Esophagus muscularis mucosa (tissue), 4 donors: ENCODE results near the gene KLHDC4. TPM values are rescaled to one million over a fixed set of nuclear protein-coding genes. Genes with fewer than 3 reads are reported as not detected.
"Not testable (repeated sequence)": the region's sequence is repeated elsewhere in the genome, so short reads cannot be mapped to it uniquely, and the experiment has no call there.

Experiments used
- DNase-seq: peaks from one replicate; pipeline ENCODE4 v3.0.0-alpha.2; 2017; ENCODE audit errors: extremely low spot score
- H3K27ac ChIP-seq, 4 donors: fragments of 200-600 bp; sonication (generic); replicated peaks in 1 of 4; 1 replicate in 3 of 4; 2 replicates in 1 of 4; pipeline ENCODE4 v1.5.1; 2016 to 2019; ENCODE audit warnings: mild to moderate bottlenecking in 1 of 4
- H3K27me3 ChIP-seq, 4 donors: fragments of 200-600 bp; sonication (generic); one replicate each; pipeline versions ENCODE4 v1.5.1 to v1.6.0; 2016 to 2019
- H3K36me3 ChIP-seq, 4 donors: fragments of 200-600 bp; sonication (generic); one replicate each; pipeline ENCODE4 v1.5.1; 2016 to 2019
- H3K4me1 ChIP-seq, 4 donors: fragments of 200-600 bp; sonication (generic); one replicate each; pipeline ENCODE4 v1.5.1; 2016 to 2019
- H3K4me3 ChIP-seq, 4 donors: fragments of 200-600 bp; sonication (generic); 1 replicate in 2 of 4; 2 replicates in 2 of 4; pipeline ENCODE4 v1.5.1; 2016 to 2019; ENCODE audit warnings: mild to moderate bottlenecking in 4 of 4, moderate library complexity in 1 of 4
- H3K9me3 ChIP-seq, 4 donors: fragments of 200-600 bp; sonication (generic); 1 replicate in 3 of 4; 2 replicates in 1 of 4; pipeline ENCODE4 v1.5.1; 2016 to 2019
- CTCF ChIP-seq, 3 experiments: fragments of 200-600 bp in 2 of 3; fragments of 450-650 bp in 1 of 3; sonication (generic) in 2 of 3; IDR thresholded peaks; one replicate each; pipeline ENCODE4 v1.5.1; 2017 to 2019; ENCODE audit warnings: antibody characterized with exemption in 3 of 3, mild to moderate bottlenecking in 2 of 3, moderate library complexity in 1 of 3
- EP300 ChIP-seq: sonication (generic); formaldehyde crosslinking; IDR thresholded peaks from one replicate; pipeline ENCODE4 v1.6.1; 2017; ENCODE audit warnings: antibody characterized with exemption
- POLR2A ChIP-seq: fragments of 450-650 bp; IDR thresholded peaks from one replicate; pipeline ENCODE4 v1.6.1; 2017; ENCODE audit warnings: antibody characterized with exemption, moderate library complexity, mild to moderate bottlenecking, low read depth
- POLR2AphosphoS5 ChIP-seq, 2 donors: sonication (generic); formaldehyde crosslinking; IDR thresholded peaks; one replicate each; pipeline ENCODE4 v1.6.1; 2017; ENCODE audit warnings: antibody characterized with exemption in 2 of 2
- WGBS: methylation state at CpG from one replicate; pipeline ENCODE4 v1.1.5; 2018; 5-methylcytosine and 5-hydroxymethylcytosine counted together
- intact Hi-C: fragments of 100-400 bp; cut with DNase I; formaldehyde crosslinking; loops from one replicate; pipeline ENCODE4 v1.15.1; 2023
- total RNA-seq, 4 donors: library from RNA; depleted of rRNA; stranded (reverse); fragments of >200 nt; gene quantifications; one replicate each; pipeline versions ENCODE4 v1.1.0 to v1.2.1, GENCODE V29; 2016

The KLHDC4 gene
- total RNA-seq, result 10 to 100 TPM; 22.2 to 41.5 (median 31.4) TPM

GRCh38 chr16:87765776-87766484, at the start of gene KLHDC4:
KLHDC4 (minus strand) TSS chr16:87765986; CDS start chr16:87765890, 96 bp downstream.
- no peaks in the 10 kb centered on the region for H3K9me3 ChIP-seq
- no peaks in the 10 kb centered on the region for H3K27me3 ChIP-seq
- H3K4me1 ChIP-seq, result peaks cover 12 to 26% (median 24%) of the 10 kb centered on the region in 4 donors
- peak; percentile 97 for DNase-seq
- H3K4me3 ChIP-seq, result peak within 1 kb of the TSS; percentile 86 to 98 (median 96)
- intact Hi-C loops, result no loop called here
- WGBS, result under 1% methylated on average over 29 of the region's 60 CpGs
- peaks cover 11 to 33% (median 26%) of the 10 kb centered on the region in 4 donors for H3K36me3 ChIP-seq
- TF ChIP-seq POLR2AphosphoS5 (IDR thresholded peaks at IDR 0.05) (peak; percentile 91 to 93), EP300 (no peak), CTCF (IDR thresholded peaks at IDR 0.05) (peak in 1 of 3 experiments; percentile 26), POLR2A (peak; percentile 41)
- H3K27ac ChIP-seq, result peak within 1 kb of the TSS; percentile 86 to 94 (median 89)

GRCh38 chr16:87815567-87815966, 49.8 kb upstream of the KLHDC4 start:
- Histone ChIP-seq H3K4me1 (no peaks in the 10 kb centered on the region), H3K27ac (no peak overlapping the region), H3K9me3 (peaks cover 0 to 27% (median 24%) of the 10 kb centered on the region in 4 donors), H3K36me3 (no peaks in the 10 kb centered on the region), H3K4me3 (no peak overlapping the region), H3K27me3 (peaks cover 0 to 6% (median 0%) of the 10 kb centered on the region in 4 donors)
- DNase-seq, result no peak
- no peak for TF ChIP-seq EP300
- no peak for TF ChIP-seq POLR2A
- TF ChIP-seq POLR2AphosphoS5 (IDR thresholded peaks at IDR 0.05), result no peak
- no peak for TF ChIP-seq CTCF (IDR thresholded peaks at IDR 0.05)
- intact Hi-C loops, result no loop called here
- 68% methylated on average over 4 of the region's 5 CpGs for WGBS

GRCh38 chr16:87812200-87812656, 46.4 kb upstream of the KLHDC4 start:
- TF ChIP-seq CTCF (IDR thresholded peaks at IDR 0.05) (no peak), EP300 (no peak), POLR2AphosphoS5 (IDR thresholded peaks at IDR 0.05) (no peak), POLR2A (no peak)
- Histone ChIP-seq H3K27ac (no peak overlapping the region), H3K4me3 (no peak overlapping the region), H3K27me3 (peaks cover 0 to 25% (median 0%) of the 10 kb centered on the region in 4 donors), H3K9me3 (peaks cover 0 to 12% (median 11%) of the 10 kb centered on the region in 4 donors), H3K36me3 (no peaks in the 10 kb centered on the region), H3K4me1 (peaks cover 1 to 3% (median 1%) of the 10 kb centered on the region in 4 donors)
- intact Hi-C loops, result no loop called here
- no peak for DNase-seq
- WGBS, result 54% methylated on average over 10 of the region's 10 CpGs

GRCh38 chr16:87811454-87811853, 45.7 kb upstream of the KLHDC4 start:
- H3K4me3 ChIP-seq, DNase-seq, H3K9me3 ChIP-seq, H3K27ac ChIP-seq, intact Hi-C loops, H3K4me1 ChIP-seq, H3K36me3 ChIP-seq: not testable (repeated sequence)
- H3K27me3 ChIP-seq, result peaks cover 0 to 26% (median 0%) of the 10 kb centered on the region in 4 donors
- WGBS, result 86% methylated on average over 1 of the region's 1 CpG

- 69% methylated on average over 15 of the region's 15 CpGs for WGBS
- no peak for DNase-seq
- intact Hi-C loops, result no loop called here
Measured at GRCh38 chr16:87809150-87809902, 43.5 kb upstream of the KLHDC4 start.

More at GRCh38 chr16:87809150-87809902, 43.5 kb upstream of the KLHDC4 start:
- Histone ChIP-seq H3K4me3 (no peak overlapping the region), H3K4me1 (peaks cover 15 to 16% (median 15%) of the 10 kb centered on the region in 4 donors), H3K27me3 (peaks cover 0 to 31% (median 0%) of the 10 kb centered on the region in 4 donors), H3K9me3 (no peaks in the 10 kb centered on the region), H3K36me3 (no peaks in the 10 kb centered on the region), H3K27ac (no peak overlapping the region)
- TF ChIP-seq POLR2AphosphoS5 (IDR thresholded peaks at IDR 0.05), result no peak
- TF ChIP-seq CTCF (IDR thresholded peaks at IDR 0.05), result no peak
- TF ChIP-seq POLR2A, result no peak
- TF ChIP-seq EP300, result no peak
